NT2/D1 (cell line): ENCODE data around the gene RAMAC.

Experiments
- YY1 ChIP-seq: IDR thresholded peaks from 2 replicates; pipeline ENCODE4 v1.6.1; 2011; ENCODE audit not compliant: insufficient read length, insufficient read depth
- ZNF274 ChIP-seq: IDR thresholded peaks from 2 replicates; pipeline ENCODE4 v1.6.1; 2011; ENCODE audit warnings: mild to moderate bottlenecking, low read depth, low read length

- no peak for TF ChIP-seq ZNF274
- TF ChIP-seq YY1: no peak
These were observed 39.8 kb upstream of the RAMAC start for GRCh38 chr15:82946155-82946701.
